Tibial nerve (tissue), 3 donors: ENCODE results near the gene UBE2O.

ENCODE experiments used
- CTCF ChIP-seq, 5 experiments: fragments of 200-600 bp in 3 of 5; fragments of 450-650 bp in 2 of 5; sonication (generic) in 3 of 5; IDR thresholded peaks; one replicate each; pipeline ENCODE4 v1.5.1; 2016 to 2019; ENCODE audit warnings: antibody characterized with exemption in 5 of 5, mild to moderate bottlenecking in 3 of 5, moderate library complexity in 2 of 5
- POLR2A ChIP-seq, 2 donors: fragments of 450-650 bp; IDR thresholded peaks; one replicate each; pipeline ENCODE4 v1.6.1; 2017; ENCODE audit warnings: antibody characterized with exemption in 2 of 2, mild to moderate bottlenecking in 2 of 2, moderate library complexity in 2 of 2

GRCh38 chr17:76491271-76492122 is 38.5 kb upstream of the UBE2O start:
- TF ChIP-seq POLR2A (IDR thresholded peaks at IDR 0.05) = no peak
- no peak for TF ChIP-seq CTCF (IDR thresholded peaks at IDR 0.05)
